Thyroid gland (tissue), 4 donors: ENCODE results near the gene HSD3B7. TPM values are rescaled to one million over a fixed set of nuclear protein-coding genes. Genes with fewer than 3 reads are reported as not detected.
"Not testable (repeated sequence)": the region's sequence is repeated elsewhere in the genome, so short reads cannot be mapped to it uniquely, and the experiment has no call there.

Source experiments
- DNase-seq, 2 donors: peaks; one replicate each; pipeline ENCODE4 v3.0.0-alpha.2; 2019
- H3K27ac ChIP-seq, 3 donors: fragments of 200-600 bp; sonication (generic); 1 replicate in 2 of 3; 2 replicates in 1 of 3; pipeline ENCODE4 v1.5.1; 2016 to 2019; ENCODE audit warnings: mild to moderate bottlenecking in 1 of 3, moderate library complexity in 1 of 3
- H3K27me3 ChIP-seq: fragments of 200-600 bp; sonication (generic); one replicate; pipeline ENCODE4 v1.5.1; 2019
- H3K36me3 ChIP-seq, 2 donors: fragments of 200-600 bp; sonication (generic); one replicate each; pipeline ENCODE4 v1.5.1; 2016 to 2019
- H3K4me1 ChIP-seq, 2 donors: fragments of 200-600 bp; sonication (generic); one replicate each; pipeline ENCODE4 v1.5.1; 2017 to 2019
- H3K4me3 ChIP-seq, 3 donors: fragments of 200-600 bp; sonication (generic); replicated peaks in 1 of 3; 1 replicate in 2 of 3; 2 replicates in 1 of 3; pipeline ENCODE4 v1.5.1; 2016; ENCODE audit warnings: mild to moderate bottlenecking in 1 of 3
- H3K9me3 ChIP-seq: fragments of 200-600 bp; sonication (generic); one replicate; pipeline ENCODE4 v1.5.1; 2017
- CTCF ChIP-seq, 6 experiments: fragments of 200-600 bp in 3 of 6; fragments of 450-650 bp in 3 of 6; sonication (generic) in 3 of 6; IDR thresholded peaks; one replicate each; pipeline ENCODE4 v1.5.1; 2016 to 2019; ENCODE audit warnings: antibody characterized with exemption in 6 of 6, mild to moderate bottlenecking in 2 of 6, inconsistent platforms in 1 of 6, moderate library complexity in 1 of 6
- POLR2A ChIP-seq, 2 donors: fragments of 450-650 bp; IDR thresholded peaks; one replicate each; pipeline ENCODE4 v1.6.1; 2017; ENCODE audit warnings: antibody characterized with exemption in 2 of 2, mild to moderate bottlenecking in 2 of 2, moderate library complexity in 1 of 2
- WGBS, 2 donors: methylation state at CpG; one replicate each; pipeline ENCODE4 v1.1.5; 2017; 5-methylcytosine and 5-hydroxymethylcytosine counted together
- intact Hi-C: fragments of 100-400 bp; cut with DNase I; formaldehyde crosslinking; loops from one replicate; pipeline ENCODE4 v1.15.1; 2023
- total RNA-seq, 4 donors: library from RNA; depleted of rRNA; stranded (reverse); fragments of >200 nt; gene quantifications; one replicate each; pipeline ENCODE4 v1.2.3, GENCODE V29; 2016

Gene HSD3B7
- total RNA-seq, 4 donors from 2014 or later = 4.0 to 13.8 (median 10.9) TPM

GRCh38 chr16:31009120-31009519 lies 24.1 kb downstream of the HSD3B7 start:
- DNase-seq = no peak
- intact Hi-C loops = no loop called here
- H3K27ac ChIP-seq = no peak overlapping the region
- H3K36me3 ChIP-seq = no peaks in the 10 kb centered on the region
- H3K4me3 ChIP-seq = no peak overlapping the region
- 77 to 84% methylated on average over 7 of the region's 7 CpGs for WGBS, 2 donors
- TF ChIP-seq CTCF (IDR thresholded peaks at IDR 0.05) (no peak), POLR2A (IDR thresholded peaks at IDR 0.05) (no peak)
- no peaks in the 10 kb centered on the region for H3K9me3 ChIP-seq
- no peaks in the 10 kb centered on the region for H3K4me1 ChIP-seq
- peaks cover 6% of the 10 kb centered on the region for H3K27me3 ChIP-seq

- no peaks in the 10 kb centered on the region for H3K9me3 ChIP-seq
- intact Hi-C loops = no loop called here
- no peak overlapping the region for H3K27ac ChIP-seq
- H3K4me1 ChIP-seq = no peaks in the 10 kb centered on the region
- no peaks in the 10 kb centered on the region for H3K36me3 ChIP-seq
- 16 to 18% methylated on average over 19 to 22 of the region's 36 CpGs for WGBS, 2 donors
- H3K27me3 ChIP-seq = peaks cover 6% of the 10 kb centered on the region
- no peak for DNase-seq
- TF ChIP-seq CTCF (IDR thresholded peaks at IDR 0.05) (no peak), POLR2A (IDR thresholded peaks at IDR 0.05) (no peak)
- H3K4me3 ChIP-seq = no peak overlapping the region
These were observed 25.0 kb downstream of the HSD3B7 start for GRCh38 chr16:31009894-31010584.

- intact Hi-C loops = no loop called here
- Histone ChIP-seq H3K36me3 (no peaks in the 10 kb centered on the region), H3K9me3 (no peaks in the 10 kb centered on the region), H3K4me3 (no peak within 1 kb of the TSS), H3K4me1 (no peaks in the 10 kb centered on the region), H3K27me3 (peaks cover 6% of the 10 kb centered on the region), H3K27ac (no peak within 1 kb of the TSS)
- 17 to 20% methylated on average over 23 to 29 of the region's 45 CpGs for WGBS, 2 donors
- no peak for DNase-seq
- TF ChIP-seq CTCF (IDR thresholded peaks at IDR 0.05) (no peak), POLR2A (IDR thresholded peaks at IDR 0.05) (no peak)
These were observed 25.7 kb downstream of the HSD3B7 start, which contains the start of gene STX1B for GRCh38 chr16:31010585-31011325. Gene STX1B, minus strand, starts transcription at chr16:31010638. Its CDS starts 242 bp downstream, at chr16:31010396.

- H3K27me3 ChIP-seq, intact Hi-C loops, H3K36me3 ChIP-seq, DNase-seq, H3K4me3 ChIP-seq, H3K9me3 ChIP-seq, H3K4me1 ChIP-seq, H3K27ac ChIP-seq: not testable (repeated sequence)
- 80 to 82% methylated on average over 7 of the region's 7 CpGs for WGBS, 2 donors
These were observed 26.8 kb downstream of the HSD3B7 start for GRCh38 chr16:31011815-31012214.

- H3K9me3 ChIP-seq, H3K27ac ChIP-seq, H3K4me1 ChIP-seq, H3K4me3 ChIP-seq, intact Hi-C loops, H3K36me3 ChIP-seq, H3K27me3 ChIP-seq, DNase-seq: not testable (repeated sequence)
These were observed 28.3 kb downstream of the HSD3B7 start for GRCh38 chr16:31013292-31013691.

GRCh38 chr16:31016018-31016417 lies 31.0 kb downstream of the HSD3B7 start:
- H3K9me3 ChIP-seq = no peaks in the 10 kb centered on the region
- no peak overlapping the region for H3K4me3 ChIP-seq
- 67 to 69% methylated on average over 6 of the region's 6 CpGs for WGBS, 2 donors
- H3K4me1 ChIP-seq = no peaks in the 10 kb centered on the region
- no peak overlapping the region for H3K27ac ChIP-seq
- no peak for TF ChIP-seq CTCF (IDR thresholded peaks at IDR 0.05)
- no peak for TF ChIP-seq POLR2A (IDR thresholded peaks at IDR 0.05)
- no peaks in the 10 kb centered on the region for H3K36me3 ChIP-seq
- DNase-seq = no peak
- H3K27me3 ChIP-seq = peaks cover 6% of the 10 kb centered on the region
- intact Hi-C loops = no loop called here

GRCh38 chr16:31017756-31018155 lies 32.7 kb downstream of the HSD3B7 start:
- DNase-seq, H3K9me3 ChIP-seq, intact Hi-C loops, H3K36me3 ChIP-seq, H3K4me1 ChIP-seq, H3K27me3 ChIP-seq, H3K4me3 ChIP-seq, H3K27ac ChIP-seq: not testable (repeated sequence)
- 88 to 94% methylated on average over 10 of the region's 10 CpGs for WGBS, 2 donors
